ENCODE results near the gene DONSON. TPM values are rescaled to one million over a fixed set of nuclear protein-coding genes. Genes with fewer than 3 reads are reported as not detected.

Gene DONSON
- total RNA-seq, 4 donors from 2014 or later = 5.8 to 19.7 (median 6.7) TPM

- no peak overlapping the region for H3K4me3 ChIP-seq
- no peaks in the 10 kb centered on the region for H3K9me3 ChIP-seq
- no peak overlapping the region for H3K27ac ChIP-seq
- 77% methylated on average over 2 of the region's 2 CpGs for WGBS
- H3K4me1 ChIP-seq = no peaks in the 10 kb centered on the region
- no peaks in the 10 kb centered on the region for H3K27me3 ChIP-seq
- no peak for DNase-seq (ENCODE audit: low spot score in 2 of 2)
- H3K36me3 ChIP-seq = peaks cover 66% of the 10 kb centered on the region
- TF ChIP-seq CTCF (IDR thresholded peaks at IDR 0.05) (no peak), POLR2A (IDR thresholded peaks at IDR 0.05) (no peak), EP300 (IDR thresholded peaks at IDR 0.05) (no peak), POLR2AphosphoS5 (IDR thresholded peaks at IDR 0.05) (no peak)
Observed at GRCh38 chr21:33561373-33561772, 27.1 kb downstream of the DONSON start.

- H3K27me3 ChIP-seq = no peaks in the 10 kb centered on the region
- no peak overlapping the region for H3K4me3 ChIP-seq
- no peak overlapping the region for H3K27ac ChIP-seq
- H3K9me3 ChIP-seq = no peaks in the 10 kb centered on the region
- TF ChIP-seq CTCF (IDR thresholded peaks at IDR 0.05) (no peak), POLR2A (IDR thresholded peaks at IDR 0.05) (no peak), EP300 (IDR thresholded peaks at IDR 0.05) (no peak), POLR2AphosphoS5 (IDR thresholded peaks at IDR 0.05) (no peak)
- DNase-seq (ENCODE audit: low spot score in 2 of 2) = no peak
- peaks cover 70% of the 10 kb centered on the region for H3K36me3 ChIP-seq
- H3K4me1 ChIP-seq = peaks cover 3% of the 10 kb centered on the region
Observed at GRCh38 chr21:33560965-33561364, 27.5 kb downstream of the DONSON start.

- TF ChIP-seq POLR2A (IDR thresholded peaks at IDR 0.05) = no peak
- no peak for TF ChIP-seq POLR2AphosphoS5 (IDR thresholded peaks at IDR 0.05)
- no peak for TF ChIP-seq CTCF (IDR thresholded peaks at IDR 0.05)
- TF ChIP-seq EP300 (IDR thresholded peaks at IDR 0.05) = no peak
- Histone ChIP-seq H3K27me3 (no peaks in the 10 kb centered on the region), H3K4me1 (peaks cover 11% of the 10 kb centered on the region), H3K9me3 (no peaks in the 10 kb centered on the region), H3K36me3 (peaks cover 73% of the 10 kb centered on the region), H3K4me3 (no peak overlapping the region), H3K27ac (no peak overlapping the region)
- no peak for DNase-seq (ENCODE audit: low spot score in 2 of 2)
- 96% methylated on average over 10 of the region's 10 CpGs for WGBS
Observed at GRCh38 chr21:33559813-33560212, 28.7 kb downstream of the DONSON start.

- Histone ChIP-seq H3K36me3 (peaks cover 77% of the 10 kb centered on the region), H3K27ac (no peak overlapping the region), H3K4me1 (peaks cover 11% of the 10 kb centered on the region), H3K4me3 (no peak overlapping the region), H3K27me3 (no peaks in the 10 kb centered on the region), H3K9me3 (no peaks in the 10 kb centered on the region)
- 87% methylated on average over 4 of the region's 4 CpGs for WGBS
- DNase-seq (ENCODE audit: low spot score in 2 of 2) = no peak
- no peak for TF ChIP-seq POLR2A (IDR thresholded peaks at IDR 0.05)
- no peak for TF ChIP-seq CTCF (IDR thresholded peaks at IDR 0.05)
- TF ChIP-seq EP300 (IDR thresholded peaks at IDR 0.05) = no peak
- TF ChIP-seq POLR2AphosphoS5 (IDR thresholded peaks at IDR 0.05) = no peak
Observed at GRCh38 chr21:33558777-33559421, 29.6 kb downstream of the DONSON start.

GRCh38 chr21:33557447-33557846 lies 31.0 kb downstream of the DONSON start:
- Histone ChIP-seq H3K4me1 (peaks cover 11% of the 10 kb centered on the region), H3K9me3 (no peaks in the 10 kb centered on the region), H3K27ac (no peak overlapping the region), H3K27me3 (no peaks in the 10 kb centered on the region), H3K36me3 (peaks cover 87% of the 10 kb centered on the region), H3K4me3 (no peak overlapping the region)
- DNase-seq (ENCODE audit: low spot score in 2 of 2) = no peak
- TF ChIP-seq POLR2AphosphoS5 (IDR thresholded peaks at IDR 0.05) = no peak
- TF ChIP-seq CTCF (IDR thresholded peaks at IDR 0.05) = no peak
- no peak for TF ChIP-seq EP300 (IDR thresholded peaks at IDR 0.05)
- no peak for TF ChIP-seq POLR2A (IDR thresholded peaks at IDR 0.05)
- 97% methylated on average over 19 of the region's 19 CpGs for WGBS

Data from suprapubic skin (tissue), 4 donors.